Measurements from ENCODE around the gene ARID1B. TPM values are rescaled to one million over a fixed set of nuclear protein-coding genes. Genes with fewer than 3 reads are reported as not detected.

Gene ARID1B
- total RNA-seq, 1 experiment from 2014 or later, result 58.8 TPM

GRCh38 chr6:157236040-157236725 is 459.0 kb downstream of the ARID1B start:
- H3K4me3 ChIP-seq (ENCODE audit: low read depth, low read length), result no peak overlapping the region
- H3K9me3 ChIP-seq, result no peaks in the 10 kb centered on the region
- no TSS peak for BruUV-seq (replicated peaks)
- no peaks in the 10 kb centered on the region for H3K36me3 Mint-ChIP-seq (ENCODE audit: insufficient read depth, unreplicated experiment)
- ChIA-PET CTCF (interaction anchor here (0.5 kb wide), 1 partner anchor 792 kb away, joined by 5 read pairs; no protein-coding TSS in a partner anchor), POLR2A (no interaction called here)
- no peak overlapping the region for H3K27ac Mint-ChIP-seq (ENCODE audit: unreplicated experiment)
- no peaks in the 10 kb centered on the region for H3K27me3 Mint-ChIP-seq (ENCODE audit: insufficient read depth, unreplicated experiment)
- H3K9me3 Mint-ChIP-seq (ENCODE audit: unreplicated experiment), result no peaks in the 10 kb centered on the region
- TF ChIP-seq CTCF (IDR thresholded peaks at IDR 0.05; ENCODE audit: insufficient read depth in 1 of 2, low read depth in 1 of 2, low read length in 1 of 2, severe bottlenecking in 1 of 2, unreplicated experiment in 1 of 2), result no peak
- H3K4me1 Mint-ChIP-seq (ENCODE audit: low read depth, unreplicated experiment), result no peaks in the 10 kb centered on the region
- intact Hi-C loops (cut with micrococcal nuclease; ENCODE audit: unreplicated experiment), result no loop called here
- H3K4me1 ChIP-seq, result no peaks in the 10 kb centered on the region
- no peak for DNase-seq
- H3K27me3 ChIP-seq (replicated peaks; ENCODE audit: control insufficient read depth, insufficient read depth, low read length), result no peaks in the 10 kb centered on the region
- H3K36me3 ChIP-seq (ENCODE audit: control insufficient read depth, insufficient read depth, low read length), result no peaks in the 10 kb centered on the region
- peak overlapping the region; percentile 65 for H3K4me3 Mint-ChIP-seq (ENCODE audit: unreplicated experiment)

- Histone ChIP-seq H3K36me3 (ENCODE audit: control insufficient read depth, insufficient read depth, low read length) (no peaks in the 10 kb centered on the region), H3K4me1 (no peaks in the 10 kb centered on the region), H3K27me3 (replicated peaks; ENCODE audit: control insufficient read depth, insufficient read depth, low read length) (no peaks in the 10 kb centered on the region), H3K4me3 (ENCODE audit: low read depth, low read length) (no peak overlapping the region), H3K9me3 (no peaks in the 10 kb centered on the region)
- no peak for TF ChIP-seq CTCF (IDR thresholded peaks at IDR 0.05; ENCODE audit: insufficient read depth in 1 of 2, low read depth in 1 of 2, low read length in 1 of 2, severe bottlenecking in 1 of 2, unreplicated experiment in 1 of 2)
- H3K36me3 Mint-ChIP-seq (ENCODE audit: insufficient read depth, unreplicated experiment), result no peaks in the 10 kb centered on the region
- intact Hi-C loops (cut with micrococcal nuclease; ENCODE audit: unreplicated experiment), result no loop called here
- no peaks in the 10 kb centered on the region for H3K27me3 Mint-ChIP-seq (ENCODE audit: insufficient read depth, unreplicated experiment)
- DNase-seq, result no peak
- no peaks in the 10 kb centered on the region for H3K9me3 Mint-ChIP-seq (ENCODE audit: unreplicated experiment)
- no peak overlapping the region for H3K4me3 Mint-ChIP-seq (ENCODE audit: unreplicated experiment)
- CTCF ChIA-PET, result no interaction called here
- H3K27ac Mint-ChIP-seq (ENCODE audit: unreplicated experiment), result no peak overlapping the region
- POLR2A ChIA-PET, result no interaction called here
- no peaks in the 10 kb centered on the region for H3K4me1 Mint-ChIP-seq (ENCODE audit: low read depth, unreplicated experiment)
- BruUV-seq (replicated peaks), result no TSS peak
Observed at GRCh38 chr6:157238346-157238745, 461.2 kb downstream of the ARID1B start.

- H3K27me3 Mint-ChIP-seq (ENCODE audit: insufficient read depth, unreplicated experiment), result no peaks in the 10 kb centered on the region
- DNase-seq, result no peak
- intact Hi-C loops (cut with micrococcal nuclease; ENCODE audit: unreplicated experiment), result no loop called here
- no TSS peak for BruUV-seq (replicated peaks)
- no peaks in the 10 kb centered on the region for H3K4me1 ChIP-seq
- no peaks in the 10 kb centered on the region for H3K27me3 ChIP-seq (replicated peaks; ENCODE audit: control insufficient read depth, insufficient read depth, low read length)
- H3K4me3 Mint-ChIP-seq (ENCODE audit: unreplicated experiment), result no peak overlapping the region
- ChIA-PET POLR2A (no interaction called here), CTCF (interaction anchor here (0.6 kb wide), 1 partner anchor 795 kb away, joined by 3 read pairs; no protein-coding TSS in a partner anchor)
- H3K36me3 ChIP-seq (ENCODE audit: control insufficient read depth, insufficient read depth, low read length), result no peaks in the 10 kb centered on the region
- H3K4me1 Mint-ChIP-seq (ENCODE audit: low read depth, unreplicated experiment), result no peaks in the 10 kb centered on the region
- H3K36me3 Mint-ChIP-seq (ENCODE audit: insufficient read depth, unreplicated experiment), result no peaks in the 10 kb centered on the region
- no peaks in the 10 kb centered on the region for H3K9me3 Mint-ChIP-seq (ENCODE audit: unreplicated experiment)
- TF ChIP-seq CTCF (IDR thresholded peaks at IDR 0.05; ENCODE audit: insufficient read depth in 1 of 2, low read depth in 1 of 2, low read length in 1 of 2, severe bottlenecking in 1 of 2, unreplicated experiment in 1 of 2), result no peak
- H3K4me3 ChIP-seq (ENCODE audit: low read depth, low read length), result no peak overlapping the region
- H3K27ac Mint-ChIP-seq (ENCODE audit: unreplicated experiment), result no peak overlapping the region
- H3K9me3 ChIP-seq, result no peaks in the 10 kb centered on the region
Observed at GRCh38 chr6:157239148-157239547, 462.0 kb downstream of the ARID1B start.

Data from Caco-2 (cell line).